Gastroesophageal sphincter (tissue), 3 donors: ENCODE measurements around the gene CYB561A3.

Experiments used
- POLR2A ChIP-seq, 2 donors: fragments of 450-650 bp; IDR thresholded peaks; one replicate each; pipeline ENCODE4 v1.6.1; 2017; ENCODE audit warnings: antibody characterized with exemption in 2 of 2, mild to moderate bottlenecking in 2 of 2, moderate library complexity in 1 of 2
- POLR2AphosphoS5 ChIP-seq: sonication (generic); formaldehyde crosslinking; IDR thresholded peaks from one replicate; pipeline ENCODE4 v1.6.1; 2017; ENCODE audit warnings: antibody characterized with exemption
- TF ChIP-seq, protein P1 (sequence below), 4 experiments: fragments of 200-600 bp in 2 of 4; fragments of 450-650 bp in 2 of 4; sonication (generic) in 1 of 4; IDR thresholded peaks; one replicate each; pipeline ENCODE4 v1.5.1; 2017 to 2019; ENCODE audit warnings: antibody characterized with exemption in 4 of 4, mild to moderate bottlenecking in 2 of 4, moderate library complexity in 2 of 4

DNA sequence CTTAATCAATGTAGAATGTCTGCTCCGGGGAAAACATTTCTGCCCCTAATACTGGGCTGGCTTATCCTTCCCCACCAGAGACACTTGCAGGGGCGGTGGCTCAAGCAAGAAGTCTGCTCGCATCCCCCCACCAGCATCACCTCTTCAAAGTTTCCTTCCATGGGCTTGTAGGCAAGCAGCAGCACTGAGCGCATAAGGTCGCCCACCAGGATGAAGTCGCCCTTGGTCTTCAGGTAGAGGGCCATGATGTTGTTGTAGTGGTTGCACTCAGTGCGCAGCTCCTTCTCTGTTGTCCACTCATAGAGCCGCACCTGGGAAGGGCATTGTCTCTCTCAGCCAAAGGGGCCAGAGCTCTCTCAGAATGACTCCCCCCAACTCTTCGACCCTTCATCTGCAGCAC, 58.0 kb downstream of the CYB561A3 start:
- no peak for TF ChIP-seq POLR2A (IDR thresholded peaks at IDR 0.05)
- TF ChIP-seq, protein P1, sequence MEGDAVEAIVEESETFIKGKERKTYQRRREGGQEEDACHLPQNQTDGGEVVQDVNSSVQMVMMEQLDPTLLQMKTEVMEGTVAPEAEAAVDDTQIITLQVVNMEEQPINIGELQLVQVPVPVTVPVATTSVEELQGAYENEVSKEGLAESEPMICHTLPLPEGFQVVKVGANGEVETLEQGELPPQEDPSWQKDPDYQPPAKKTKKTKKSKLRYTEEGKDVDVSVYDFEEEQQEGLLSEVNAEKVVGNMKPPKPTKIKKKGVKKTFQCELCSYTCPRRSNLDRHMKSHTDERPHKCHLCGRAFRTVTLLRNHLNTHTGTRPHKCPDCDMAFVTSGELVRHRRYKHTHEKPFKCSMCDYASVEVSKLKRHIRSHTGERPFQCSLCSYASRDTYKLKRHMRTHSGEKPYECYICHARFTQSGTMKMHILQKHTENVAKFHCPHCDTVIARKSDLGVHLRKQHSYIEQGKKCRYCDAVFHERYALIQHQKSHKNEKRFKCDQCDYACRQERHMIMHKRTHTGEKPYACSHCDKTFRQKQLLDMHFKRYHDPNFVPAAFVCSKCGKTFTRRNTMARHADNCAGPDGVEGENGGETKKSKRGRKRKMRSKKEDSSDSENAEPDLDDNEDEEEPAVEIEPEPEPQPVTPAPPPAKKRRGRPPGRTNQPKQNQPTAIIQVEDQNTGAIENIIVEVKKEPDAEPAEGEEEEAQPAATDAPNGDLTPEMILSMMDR (IDR thresholded peaks at IDR 0.05), result no peak
- no peak for TF ChIP-seq POLR2AphosphoS5
